Activated CD4-positive, alpha-beta T cell treated with anti-CD3 and anti-CD28 coated beads, Interleukin-2, Interleukin-6, amounts not matched to agents 100 ng/mL and 50 ng/mL, durations not matched to agents 16 hours and 8 hours (primary cell): ENCODE measurements around the gene CLPTM1.
"Not testable (repeated sequence)": the region's sequence is repeated elsewhere in the genome, so short reads cannot be mapped to it uniquely, and the experiment has no call there.

Experiments used
- DNase-seq: peaks from one replicate; pipeline ENCODE4 v3.0.0-alpha.2; 2020

The CLPTM1 gene

GRCh38 chr19:44947041-44947581, 8.1 kb upstream of the CLPTM1 start:
- DNase-seq = no peak

- no peak for DNase-seq
Observed at GRCh38 chr19:44948237-44948636, 6.9 kb upstream of the CLPTM1 start.

GRCh38 chr19:44948763-44949374, 6.3 kb upstream of the CLPTM1 start:
- no peak for DNase-seq

GRCh38 chr19:44949550-44949949, 5.6 kb upstream of the CLPTM1 start:
- DNase-seq = no peak

- peak; percentile 83 for DNase-seq
Observed at GRCh38 chr19:44951179-44952159, 3.7 kb upstream of the CLPTM1 start.

GRCh38 chr19:44954278-44954648, 917 bp upstream of the CLPTM1 start:
- DNase-seq = no peak

- DNase-seq = no peak
Observed at GRCh38 chr19:44955505-44956439, 592 bp downstream of the CLPTM1 start.

GRCh38 chr19:44957526-44957925, 2.3 kb downstream of the CLPTM1 start:
- no peak for DNase-seq

GRCh38 chr19:44958090-44958489, 2.9 kb downstream of the CLPTM1 start:
- DNase-seq = no peak

GRCh38 chr19:44959691-44960090, 4.5 kb downstream of the CLPTM1 start:
- DNase-seq = no peak

GRCh38 chr19:44960906-44961728, 5.9 kb downstream of the CLPTM1 start:
- no peak for DNase-seq

- DNase-seq = no peak
Observed at GRCh38 chr19:44961821-44962220, 6.6 kb downstream of the CLPTM1 start.

GRCh38 chr19:44968118-44968517, 12.9 kb downstream of the CLPTM1 start:
- no peak for DNase-seq

- DNase-seq = no peak
Observed at GRCh38 chr19:44968670-44969069, 13.5 kb downstream of the CLPTM1 start.

- no peak for DNase-seq
Observed at GRCh38 chr19:44969437-44969836, 14.3 kb downstream of the CLPTM1 start.

GRCh38 chr19:44971451-44971850, 16.3 kb downstream of the CLPTM1 start:
- DNase-seq = not testable (repeated sequence)

GRCh38 chr19:44972802-44973201, 17.6 kb downstream of the CLPTM1 start:
- no peak for DNase-seq

GRCh38 chr19:44973982-44974735, 19.0 kb downstream of the CLPTM1 start:
- no peak for DNase-seq

GRCh38 chr19:44974857-44975256, 19.7 kb downstream of the CLPTM1 start:
- DNase-seq = no peak

GRCh38 chr19:44975444-44975843, 20.3 kb downstream of the CLPTM1 start:
- DNase-seq = no peak

GRCh38 chr19:44984005-44984404, 28.8 kb downstream of the CLPTM1 start:
- no peak for DNase-seq
